Activated T-cell treated with anti-CD3 and anti-CD28 coated beads for 48 hours (primary cell): ENCODE results near the gene IRX4.

Source experiments
- DNase-seq: peaks from one replicate; pipeline ENCODE4 v3.0.0-alpha.2; 2020; ENCODE audit warnings: low read depth

The IRX4 gene

DNA sequence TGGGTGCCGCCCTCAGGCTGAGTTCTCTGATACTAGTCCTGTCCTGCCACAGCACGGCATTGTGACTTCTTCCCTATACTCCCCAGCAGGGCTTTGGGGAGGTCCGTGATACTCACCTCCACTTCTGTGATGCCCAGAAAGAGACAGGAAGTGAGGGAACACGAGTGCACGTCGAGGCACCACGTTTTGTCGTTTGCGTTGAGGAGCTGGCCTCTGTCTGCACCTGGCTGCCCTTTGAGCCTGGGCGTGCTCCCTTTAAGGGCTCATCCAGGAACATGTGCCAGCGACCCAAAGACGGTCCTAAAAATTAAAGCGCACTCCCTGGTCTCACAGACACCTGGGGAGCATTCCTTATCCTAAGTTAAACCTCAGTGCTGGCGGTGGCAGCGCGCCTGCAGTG, 8.7 kb upstream of the IRX4 start:
- no peak for DNase-seq

- DNase-seq = no peak
Measured at GRCh38 chr5:1890296-1890695, 7.6 kb upstream of the IRX4 start.

DNA sequence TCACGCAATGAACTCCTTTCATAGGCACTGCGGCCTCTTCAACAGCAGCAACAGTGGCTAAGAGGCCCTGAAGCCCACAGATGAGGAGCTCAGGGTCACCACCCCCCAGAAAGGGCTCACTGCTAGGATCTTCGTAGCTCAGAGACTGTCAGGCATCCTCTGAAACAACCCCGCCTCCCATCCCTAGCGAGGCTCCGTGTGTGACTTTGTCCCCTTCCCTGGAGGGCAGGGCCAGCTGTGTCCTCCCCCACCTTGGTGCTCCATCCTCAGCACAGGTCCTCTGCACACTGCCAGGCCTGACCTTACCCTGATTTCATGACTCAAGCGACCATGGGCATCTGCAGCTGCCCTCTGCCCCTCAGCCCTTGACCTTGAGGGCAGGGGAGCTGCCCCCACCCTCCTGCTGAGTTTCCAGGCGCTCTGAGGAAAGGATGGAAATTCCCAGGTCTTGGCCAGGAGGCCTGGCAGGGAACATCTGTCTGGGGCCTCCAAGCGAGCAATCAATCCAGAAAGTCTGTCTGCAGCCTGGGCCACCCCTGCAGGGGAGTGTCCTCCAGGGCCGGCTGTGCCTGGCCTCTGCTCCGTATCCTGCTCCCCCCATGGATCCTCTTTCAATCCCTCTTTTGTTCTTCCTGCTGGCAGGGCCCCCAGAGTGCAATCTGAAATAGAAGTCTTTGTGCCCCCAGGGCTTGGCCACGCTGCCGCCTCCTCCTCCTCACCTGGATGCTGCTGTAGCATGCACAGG, 6.8 kb upstream of the IRX4 start:
- DNase-seq = no peak

DNA sequence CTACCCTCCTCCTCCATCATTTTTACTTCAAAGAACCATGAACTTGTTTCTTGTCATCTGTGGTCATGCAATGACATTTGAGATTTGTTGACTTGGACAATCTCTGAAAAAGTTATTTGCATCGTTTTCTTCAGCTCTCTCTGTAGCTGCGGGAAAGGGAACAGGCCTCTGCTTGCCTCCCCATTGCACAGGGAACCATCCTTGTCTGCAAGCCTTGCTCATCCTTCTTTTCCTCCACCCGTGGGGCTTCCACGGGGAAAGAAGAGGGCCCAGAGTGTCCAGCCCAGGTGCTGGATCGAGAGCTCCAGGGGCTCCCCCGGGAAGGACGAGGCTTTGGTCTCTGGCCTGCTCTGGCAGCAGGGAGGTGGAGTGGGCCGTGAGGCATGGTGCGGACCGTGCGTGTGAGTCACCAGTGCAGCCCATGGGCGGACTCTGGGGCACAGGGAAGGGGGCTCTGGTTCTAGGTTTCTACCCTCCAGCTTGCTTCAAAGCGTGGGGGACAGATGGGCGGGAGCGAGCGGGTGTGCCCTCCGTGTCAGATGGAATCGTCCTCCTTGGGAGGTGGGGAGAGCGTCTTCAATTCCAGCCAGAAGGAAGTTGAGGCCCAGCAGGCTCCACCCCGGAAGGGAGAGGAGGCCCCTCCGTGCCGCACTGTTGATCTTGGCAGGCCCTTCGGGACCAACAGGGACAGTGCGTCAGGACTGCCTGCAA, 6.0 kb upstream of the IRX4 start:
- no peak for DNase-seq

DNA sequence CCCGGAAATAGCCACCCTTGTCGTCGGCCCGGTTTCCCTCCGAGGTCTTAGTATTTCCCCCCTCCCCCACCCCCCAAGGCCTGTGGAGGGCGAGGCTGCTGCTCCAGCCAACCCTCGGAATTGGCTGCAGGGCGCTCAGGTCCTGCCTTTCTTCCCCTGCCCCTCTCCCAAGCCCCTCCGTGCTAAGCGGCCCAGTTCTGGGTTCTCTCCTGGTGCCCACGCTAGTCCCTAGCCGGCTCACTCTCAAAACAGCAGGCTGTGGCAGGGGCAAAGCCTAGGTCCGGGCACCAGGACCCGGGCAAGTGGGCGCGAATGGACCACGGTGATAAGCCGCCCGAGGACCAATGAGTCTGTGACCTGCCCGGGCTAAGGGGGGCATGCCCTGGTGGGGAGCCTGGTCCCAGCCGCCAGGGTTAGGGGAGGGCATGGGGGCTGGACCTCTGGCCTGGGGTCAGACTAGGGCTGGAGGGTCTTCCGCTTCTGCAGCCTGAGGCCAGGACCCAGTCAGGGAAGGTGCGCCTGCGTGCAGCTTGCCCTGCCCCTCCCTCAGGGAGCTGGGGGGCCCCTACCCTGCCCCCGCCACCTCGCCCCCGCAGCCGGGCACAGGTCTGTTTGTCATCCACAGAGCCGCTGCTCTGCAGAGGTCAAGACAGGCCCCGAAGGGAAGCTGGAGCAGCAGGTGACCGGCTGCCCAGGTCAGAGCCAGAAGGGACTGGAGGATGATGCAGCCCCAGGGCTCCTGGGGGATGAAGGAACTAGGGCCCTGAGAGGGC, 5.0 kb upstream of the IRX4 start:
- no peak for DNase-seq

DNA sequence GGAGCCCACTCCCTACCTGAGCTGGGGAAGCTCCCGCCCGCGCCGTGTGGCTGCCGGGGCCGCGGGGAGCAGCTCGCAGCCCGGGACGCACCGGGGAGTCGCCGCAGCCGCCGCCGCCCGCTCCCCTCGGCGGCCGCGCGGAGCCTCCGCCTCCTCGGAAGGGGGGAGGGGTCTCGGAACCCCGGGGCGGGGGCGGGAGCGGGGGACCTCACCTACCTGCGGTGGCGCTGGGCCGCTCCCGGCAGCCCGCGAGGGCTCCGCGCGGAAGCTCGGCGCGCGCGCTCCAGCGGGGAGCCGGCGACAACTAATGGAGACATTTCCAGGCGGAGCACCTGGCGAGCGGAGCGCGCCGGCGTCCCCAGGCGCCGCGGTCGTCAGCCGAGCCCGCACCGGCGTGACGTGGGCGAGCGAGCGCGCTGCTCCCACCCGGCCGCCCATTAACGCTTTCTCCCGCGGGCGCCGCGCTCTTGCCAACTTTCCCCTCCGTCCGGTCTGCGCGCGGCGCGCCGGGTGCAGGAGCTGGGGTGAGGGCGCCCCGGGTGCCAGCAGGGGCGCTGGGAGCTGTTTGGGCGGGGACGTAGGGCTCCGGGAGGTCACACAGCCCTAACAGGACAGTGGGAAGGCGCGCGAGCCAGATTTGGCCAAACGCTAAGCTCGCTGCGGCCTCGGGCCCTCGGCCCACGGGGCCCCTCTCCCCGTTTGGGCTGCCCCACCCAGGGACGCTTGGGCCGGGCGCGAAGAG, 4.3 kb upstream of the IRX4 start:
- no peak for DNase-seq

- no peak for DNase-seq
Measured at GRCh38 chr5:1885868-1886845, 3.4 kb upstream of the IRX4 start.

DNA sequence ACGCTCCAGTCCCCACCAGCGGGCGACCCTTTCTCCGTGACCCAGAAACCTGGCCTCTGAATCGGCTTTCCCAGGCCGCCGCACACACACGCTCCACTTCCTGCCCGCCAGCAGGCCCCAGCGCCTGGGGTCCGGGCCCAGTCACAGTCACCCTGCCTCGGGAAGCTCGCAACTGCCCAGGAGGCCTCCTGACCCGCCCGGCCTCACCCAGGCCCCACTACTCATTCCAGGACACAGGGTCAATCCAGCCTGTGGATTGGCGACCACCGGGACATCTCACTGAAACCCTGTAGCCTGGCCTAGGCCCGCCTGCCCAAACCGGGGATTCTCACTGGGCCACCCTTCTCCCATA, 2.7 kb upstream of the IRX4 start:
- no peak for DNase-seq

DNA sequence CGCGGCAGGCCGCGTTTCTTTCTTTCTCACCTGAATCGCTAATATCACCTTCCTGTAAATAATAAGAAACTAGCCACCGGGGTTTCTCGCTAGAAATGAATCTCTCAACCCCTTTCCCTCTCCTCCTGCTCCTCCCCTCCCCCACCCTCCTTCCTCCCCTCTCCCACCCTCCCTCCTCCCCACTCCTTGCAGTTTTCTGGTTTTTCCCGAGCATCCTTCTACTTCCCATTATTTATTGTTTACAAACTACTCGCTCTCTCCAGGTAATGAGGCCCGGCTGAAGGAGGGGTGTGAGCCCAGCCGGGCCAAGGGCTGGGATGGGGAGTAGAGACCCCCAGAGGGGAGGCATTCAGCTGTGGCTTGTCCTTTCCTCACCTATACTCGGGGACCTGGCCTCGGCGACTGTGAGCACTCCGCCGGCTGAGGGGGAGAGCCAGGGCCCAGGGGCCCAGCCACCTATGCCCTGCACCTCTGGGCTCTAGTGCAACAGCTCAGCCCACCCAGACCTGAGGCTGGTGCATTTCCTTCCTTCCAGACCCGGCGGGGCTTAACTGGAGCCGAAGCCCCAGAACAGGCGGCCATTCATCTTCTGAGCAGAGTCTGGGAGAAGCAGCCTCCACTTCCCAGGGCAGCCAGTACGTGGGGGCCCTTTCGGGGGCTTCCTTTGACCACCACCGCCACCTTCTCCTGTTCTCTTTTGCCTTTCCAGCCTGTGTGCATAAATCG, 2.1 kb upstream of the IRX4 start:
- no peak for DNase-seq

DNA sequence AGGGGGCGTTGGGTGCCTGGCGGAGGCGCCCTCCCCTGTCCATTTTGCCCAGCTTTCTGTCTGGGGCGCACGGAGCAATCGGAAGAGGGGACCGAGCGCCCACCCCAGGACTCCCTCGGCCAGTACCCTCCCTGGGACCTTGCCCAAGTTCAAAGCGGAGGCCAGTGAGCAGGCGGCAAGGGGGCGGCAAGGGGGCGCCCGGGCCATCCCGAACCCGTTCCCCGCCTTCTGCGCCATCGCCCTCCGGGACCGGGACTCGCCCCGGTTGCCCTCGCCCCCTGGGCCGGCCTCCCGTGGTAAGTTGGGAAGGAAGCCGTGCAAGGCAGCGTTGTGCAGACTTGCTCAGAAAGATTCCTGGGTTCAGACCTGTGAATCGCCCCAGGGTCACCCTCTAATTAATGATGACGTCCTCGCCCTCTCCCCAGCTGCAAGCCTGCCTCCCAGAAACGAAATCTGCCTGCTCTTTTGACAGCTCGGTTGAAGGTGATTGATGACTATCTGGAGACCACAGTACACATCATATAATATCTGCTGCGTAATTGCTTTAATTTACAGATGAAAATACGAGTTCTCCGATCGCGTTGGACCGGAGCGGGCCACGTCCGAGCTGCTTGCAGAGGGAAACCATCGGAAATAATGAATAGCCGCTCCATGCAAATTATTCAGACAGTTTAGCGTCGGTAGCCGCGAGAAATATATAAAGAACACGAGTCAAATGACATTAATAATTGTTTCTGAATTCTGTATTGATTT, 1.4 kb upstream of the IRX4 start:
- no peak for DNase-seq

- DNase-seq = no peak
Measured at GRCh38 chr5:1883120-1883924, 597 bp upstream of the IRX4 start.

- DNase-seq = no peak
Measured at GRCh38 chr5:1881731-1882336, 891 bp downstream of the IRX4 start.

GRCh38 chr5:1881098-1881572, 1.6 kb downstream of the IRX4 start:
- no peak for DNase-seq

GRCh38 chr5:1880377-1881025, 2.2 kb downstream of the IRX4 start:
- DNase-seq = no peak

DNA sequence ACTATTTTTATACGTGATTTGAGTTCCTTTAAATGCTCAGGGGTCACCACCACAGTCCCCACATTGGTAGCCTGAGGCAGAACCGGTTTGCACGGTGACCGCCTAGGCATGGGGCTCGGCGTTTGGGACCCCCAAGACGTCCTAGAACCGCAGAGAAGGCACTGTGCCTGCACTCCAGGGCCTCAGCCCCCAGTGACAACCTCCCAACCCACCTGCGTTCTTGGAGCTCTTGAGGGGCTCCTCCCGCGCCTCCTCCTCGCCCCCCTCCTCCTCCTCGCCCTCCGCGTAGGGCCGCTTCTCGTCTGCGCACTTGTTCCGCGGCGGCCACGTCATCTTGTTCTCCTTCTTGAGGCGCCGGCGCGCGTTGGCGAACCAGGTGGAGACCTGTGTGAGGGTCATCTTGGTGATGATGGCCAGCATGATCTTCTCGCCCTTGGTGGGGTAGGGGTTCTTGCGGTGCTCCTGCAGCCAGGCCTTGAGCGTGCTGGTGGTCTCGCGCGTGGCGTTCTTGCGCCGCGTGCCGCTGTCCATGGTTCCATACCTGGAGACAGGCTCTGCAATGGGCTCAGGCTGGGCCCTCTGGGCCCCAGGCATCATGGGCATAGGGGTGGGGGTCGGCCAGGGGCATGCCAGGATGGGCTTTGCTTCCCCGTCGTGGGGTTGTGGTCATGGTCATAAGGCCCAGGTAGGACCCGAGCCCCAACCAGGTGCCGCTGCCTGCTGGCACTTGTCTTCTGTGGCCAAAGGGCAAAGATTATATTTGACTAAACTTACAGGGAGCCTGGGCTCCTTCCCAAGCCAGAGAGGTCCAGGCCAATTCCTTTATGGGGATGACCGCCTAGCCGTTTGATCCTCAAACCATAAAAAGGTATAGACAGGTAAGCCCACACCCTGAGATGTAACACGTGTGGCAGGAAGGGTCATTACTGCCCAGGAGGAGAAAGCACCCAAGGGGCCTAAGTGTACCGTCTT, 3.1 kb downstream of the IRX4 start:
- DNase-seq = no peak

GRCh38 chr5:1878050-1878849, 4.5 kb downstream of the IRX4 start:
- DNase-seq = no peak
